IPS-NIHi11 (cell line): ENCODE data around the gene VAT1.

Source experiments
- DNase-seq: peaks from one replicate; pipeline ENCODE4 v3.0.0; 2012; ENCODE audit warnings: mixed read lengths, low spot score

VAT1 gene

DNA sequence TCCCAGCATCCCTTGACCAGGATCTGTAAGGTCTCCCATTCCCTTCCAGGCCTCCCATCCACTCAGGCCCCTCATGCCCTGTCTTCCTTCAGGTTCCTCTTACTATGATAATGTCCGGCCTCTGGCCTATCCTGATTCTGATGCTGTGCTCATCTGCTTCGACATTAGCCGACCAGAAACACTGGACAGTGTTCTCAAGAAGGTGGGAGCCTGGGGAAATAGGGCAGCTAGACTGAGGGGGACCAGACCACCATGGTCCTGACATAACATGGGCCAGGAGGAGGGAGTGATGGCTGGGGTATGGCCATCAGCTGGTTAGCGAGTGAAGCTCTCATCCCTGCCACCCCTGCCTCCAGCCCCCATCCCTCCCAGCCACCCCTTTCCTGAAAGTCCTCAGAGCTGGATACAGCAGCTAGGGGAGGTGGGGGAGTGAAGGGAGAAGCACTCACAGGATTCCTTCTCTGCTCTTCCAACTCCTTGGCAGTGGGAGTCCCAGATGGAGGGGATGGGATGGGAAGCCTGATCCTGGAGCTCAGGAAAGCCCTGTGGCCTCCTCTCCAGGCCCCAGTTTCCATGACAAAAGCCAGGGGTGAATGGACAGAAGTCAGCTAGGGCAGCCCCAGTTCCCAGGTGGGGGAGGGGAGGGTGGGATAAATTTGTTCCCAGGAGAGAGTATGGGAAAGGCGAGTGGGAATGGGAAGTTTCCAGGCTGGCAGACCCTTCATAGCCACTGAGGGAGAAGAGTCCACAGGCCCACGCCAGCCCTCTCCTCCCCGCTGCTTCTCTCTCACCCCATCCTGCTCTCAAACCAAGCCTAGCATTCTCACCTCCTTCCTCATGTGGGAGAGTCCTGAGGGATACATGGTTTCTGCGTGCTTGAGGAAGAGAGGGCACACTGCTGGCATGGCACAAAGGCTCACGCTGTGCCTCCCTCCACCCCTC, 5.2 kb upstream of the VAT1 start:
- peak; percentile 39 for DNase-seq

DNA sequence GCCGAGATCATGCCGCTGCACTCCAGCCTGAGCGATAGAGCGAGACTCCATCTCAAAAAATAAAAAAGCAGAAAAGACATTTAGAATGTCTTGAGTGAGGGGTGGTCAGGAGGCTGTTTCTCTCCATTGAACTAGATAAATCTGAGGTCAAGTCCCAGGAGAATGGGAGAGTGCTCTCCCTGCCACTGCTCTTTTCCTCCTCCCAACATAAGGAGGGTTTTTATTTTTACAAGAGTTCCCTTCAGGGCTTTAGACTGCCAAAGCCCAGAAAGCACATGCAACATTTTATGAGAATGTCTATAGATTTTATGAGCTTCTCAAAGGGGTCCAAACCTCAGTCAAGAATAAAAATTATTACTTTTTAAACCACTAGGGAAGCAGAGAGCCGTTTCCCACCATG, 4.4 kb upstream of the VAT1 start:
- DNase-seq, result no peak

DNA sequence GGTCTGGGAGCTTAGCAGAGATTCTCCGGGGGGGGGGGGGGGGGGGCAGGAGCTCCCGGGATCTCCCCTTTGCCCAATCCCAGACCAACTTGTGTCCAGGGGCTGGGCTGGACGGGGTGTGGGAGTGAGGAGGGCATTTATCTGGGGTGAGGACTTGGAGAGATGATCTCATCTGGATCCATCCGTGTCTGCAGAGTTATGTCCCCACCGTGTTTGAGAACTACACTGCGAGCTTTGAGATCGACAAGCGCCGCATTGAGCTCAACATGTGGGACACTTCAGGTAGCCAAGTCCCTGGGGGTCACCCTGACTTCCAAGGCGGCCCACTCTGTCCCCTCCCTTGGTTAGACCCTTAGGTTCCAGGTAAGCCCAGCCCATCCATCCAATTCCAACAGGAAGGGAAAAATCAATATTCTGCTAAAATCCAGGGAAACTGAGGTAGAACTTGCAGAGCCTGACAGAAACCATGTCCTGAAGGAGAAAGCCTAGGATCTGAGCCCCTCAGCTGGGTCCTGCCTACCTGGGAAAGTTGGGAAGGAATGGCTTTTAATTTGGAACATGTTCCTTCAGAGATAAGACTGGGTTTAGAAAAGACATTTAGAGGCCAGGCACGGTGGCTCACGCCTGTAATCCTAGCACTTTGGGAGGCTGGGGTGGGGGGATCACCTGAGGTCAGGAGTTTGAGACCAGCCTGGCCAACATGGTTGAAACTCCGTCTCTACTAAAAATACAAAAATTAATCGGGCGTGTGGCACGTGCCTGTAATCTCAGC, 3.8 kb upstream of the VAT1 start:
- no peak for DNase-seq

DNA sequence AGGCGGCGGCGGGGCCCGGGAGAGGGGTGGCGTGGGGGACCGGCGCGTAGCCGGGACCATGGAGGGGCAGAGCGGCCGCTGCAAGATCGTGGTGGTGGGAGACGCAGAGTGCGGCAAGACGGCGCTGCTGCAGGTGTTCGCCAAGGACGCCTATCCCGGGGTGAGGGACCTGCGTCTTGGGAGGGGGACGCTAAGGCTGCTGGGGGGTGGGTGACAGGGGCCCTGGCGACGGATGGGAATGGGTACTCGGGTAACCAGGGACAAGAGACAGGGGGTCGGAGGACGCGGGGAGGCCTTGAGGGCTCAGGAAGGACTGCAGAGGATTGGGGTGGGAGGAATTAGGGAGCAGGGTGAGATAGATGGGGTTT, 3.1 kb upstream of the VAT1 start:
- no peak for DNase-seq

DNA sequence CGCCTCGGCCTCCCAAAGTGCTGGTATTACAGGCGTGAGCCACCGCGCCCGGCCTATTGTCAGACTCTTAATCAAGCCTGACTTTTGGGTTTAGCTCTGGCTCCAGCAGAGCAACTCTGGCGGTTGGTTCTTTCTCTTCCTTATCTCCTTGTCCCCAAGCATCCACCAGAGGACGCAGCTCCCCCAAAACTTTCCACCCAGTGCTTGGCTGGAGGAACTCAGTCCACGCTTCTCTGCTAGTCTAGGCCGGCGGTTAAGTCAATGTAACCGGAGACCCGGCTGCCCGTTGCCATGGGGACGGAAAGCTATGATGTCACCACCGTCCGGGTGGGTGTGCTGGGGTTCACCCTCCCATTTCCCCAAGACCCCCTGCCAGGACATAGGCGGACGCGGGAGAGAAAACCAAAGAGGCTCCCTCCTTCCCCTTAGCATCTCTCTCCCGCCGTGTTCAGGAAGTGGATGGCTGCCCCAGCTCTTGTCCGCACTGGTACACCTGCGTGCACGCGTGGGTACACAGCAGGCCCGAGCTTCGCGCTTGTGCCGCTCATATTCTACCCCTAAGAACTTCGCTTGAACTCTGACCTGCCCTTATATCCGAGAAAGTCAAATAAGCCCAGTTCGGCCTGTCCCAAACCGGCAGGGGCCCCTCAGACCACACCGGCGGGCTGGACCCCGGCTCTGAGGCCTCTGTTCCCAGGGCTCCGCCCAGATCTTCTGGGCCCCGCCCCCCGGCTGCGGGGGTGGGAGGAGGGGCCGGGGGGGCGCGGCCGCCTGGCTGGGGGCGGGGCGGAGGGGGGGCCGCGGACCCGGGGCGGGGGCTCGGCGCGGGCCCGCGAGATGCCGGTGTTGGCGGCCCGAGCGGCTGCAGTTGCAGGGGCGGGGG, 2.5 kb upstream of the VAT1 start, which contains the start of gene RND2:
RND2 (plus strand) TSS at position 825 of the 883 bp plus-strand sequence. CDS start 117 bp downstream, outside the sequence.
- peak; percentile 94 for DNase-seq

DNA sequence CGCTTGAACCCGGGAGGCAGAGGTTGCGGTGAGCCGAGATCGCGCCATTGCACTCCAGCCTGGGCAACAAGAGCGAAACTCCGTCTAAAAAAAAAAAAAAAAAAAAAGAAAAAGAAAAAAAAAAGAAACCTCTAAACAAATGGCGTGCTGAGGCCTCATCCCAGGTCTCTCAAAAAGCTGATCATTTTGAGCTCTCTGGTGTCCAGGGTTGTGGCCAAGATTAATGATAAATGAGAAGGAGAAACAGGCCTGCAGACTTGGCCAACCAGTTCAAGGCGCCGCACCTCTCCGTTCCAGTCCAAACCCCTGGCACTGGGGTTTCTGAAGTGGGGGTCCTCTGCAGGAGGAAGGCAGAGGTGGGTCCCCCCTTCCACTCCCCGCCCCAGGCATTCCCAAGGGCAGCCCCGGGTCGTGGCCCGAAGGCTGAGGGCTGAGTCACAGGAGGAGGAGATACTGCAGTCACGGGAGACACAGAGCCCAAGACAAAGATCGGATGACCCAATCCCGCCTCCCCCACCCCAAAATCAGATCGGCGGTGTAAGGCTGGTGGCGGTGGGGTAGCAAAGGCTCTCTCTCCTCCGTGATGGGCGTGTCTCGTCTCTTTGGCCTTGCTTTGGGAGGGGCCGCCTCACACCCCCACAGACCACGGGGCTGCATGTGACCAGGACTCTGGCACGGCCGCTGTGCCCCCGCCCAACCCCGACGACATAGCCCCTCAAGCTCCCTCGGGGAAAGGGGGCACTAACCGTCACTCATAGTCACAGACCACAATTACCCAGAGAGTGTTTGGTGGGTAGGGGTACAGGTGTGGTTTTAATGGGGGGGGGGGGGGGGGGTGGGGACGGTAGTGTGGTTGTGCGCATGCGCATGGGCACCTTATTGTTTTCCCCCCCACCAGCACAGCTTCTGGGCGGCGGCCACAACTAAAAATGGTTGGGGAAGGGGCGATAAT, 1.1 kb downstream of the VAT1 start:
- DNase-seq, result peak; percentile 62

DNA sequence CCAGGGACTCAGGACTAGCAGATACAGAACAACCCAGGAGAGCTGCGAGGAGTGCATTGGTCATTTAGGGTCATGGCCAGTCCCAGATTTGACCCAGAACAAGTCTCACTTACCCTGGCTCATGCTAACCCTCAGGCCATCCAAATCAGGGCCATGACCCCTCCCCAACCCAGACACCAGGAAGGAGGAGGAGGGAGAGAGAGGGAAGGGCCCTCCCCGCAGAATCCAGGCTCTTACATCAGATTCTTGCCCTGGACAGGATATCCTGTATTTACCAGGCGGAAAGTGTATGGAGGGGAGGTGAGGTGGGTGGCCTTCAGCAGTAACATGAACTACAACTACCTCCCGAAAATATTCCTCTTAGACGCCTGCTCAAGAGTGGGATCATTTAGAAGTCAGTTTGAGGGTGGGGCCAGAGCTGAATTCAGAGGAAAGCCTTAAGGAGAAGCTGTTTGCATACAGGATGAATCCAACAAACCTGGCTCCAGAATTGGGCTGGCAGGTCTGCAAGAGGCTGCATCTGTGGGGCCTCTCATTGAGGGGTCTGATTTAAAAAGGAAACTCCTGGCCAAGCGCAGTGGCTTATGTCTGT, 2.1 kb downstream of the VAT1 start:
- no peak for DNase-seq

DNA sequence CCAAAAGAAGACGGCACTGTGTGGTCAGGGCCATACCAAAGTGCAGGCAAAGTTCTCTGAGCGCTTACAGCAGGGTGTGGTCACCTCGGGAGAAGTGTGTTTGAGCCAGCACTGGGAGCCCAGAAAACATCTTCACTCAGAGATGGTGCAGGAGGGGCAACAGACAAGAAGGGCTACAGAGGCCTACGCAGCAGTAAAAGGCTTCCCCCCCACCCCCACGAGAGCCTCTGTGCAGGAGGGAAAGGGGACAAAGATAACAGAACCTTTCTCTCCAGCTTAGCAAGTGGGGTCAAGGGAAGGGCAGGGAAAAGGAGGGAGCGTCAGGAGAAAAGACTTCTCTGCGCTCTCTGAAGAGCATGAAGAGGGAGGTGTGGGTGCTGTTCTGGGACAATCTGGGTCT, 2.8 kb downstream of the VAT1 start:
- no peak for DNase-seq

DNA sequence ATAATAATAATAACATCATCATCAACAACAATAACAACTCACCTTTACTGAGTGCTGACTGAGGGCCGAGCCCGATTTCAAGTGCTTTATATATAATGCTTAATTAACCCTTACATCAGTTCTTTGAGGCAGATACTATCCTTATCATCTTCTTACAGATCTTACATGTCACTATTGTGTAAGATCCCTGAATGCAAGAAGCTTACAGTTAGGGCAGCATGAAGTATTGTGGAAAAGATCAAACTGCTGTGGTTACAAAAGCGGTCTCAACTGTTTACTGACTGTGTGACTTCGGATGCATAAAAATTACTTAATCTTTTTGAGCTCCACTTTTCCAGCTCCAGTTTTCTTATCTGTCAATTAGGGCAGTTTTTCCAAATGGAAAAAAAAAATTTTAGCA, 3.3 kb downstream of the VAT1 start:
- DNase-seq, result no peak

DNA sequence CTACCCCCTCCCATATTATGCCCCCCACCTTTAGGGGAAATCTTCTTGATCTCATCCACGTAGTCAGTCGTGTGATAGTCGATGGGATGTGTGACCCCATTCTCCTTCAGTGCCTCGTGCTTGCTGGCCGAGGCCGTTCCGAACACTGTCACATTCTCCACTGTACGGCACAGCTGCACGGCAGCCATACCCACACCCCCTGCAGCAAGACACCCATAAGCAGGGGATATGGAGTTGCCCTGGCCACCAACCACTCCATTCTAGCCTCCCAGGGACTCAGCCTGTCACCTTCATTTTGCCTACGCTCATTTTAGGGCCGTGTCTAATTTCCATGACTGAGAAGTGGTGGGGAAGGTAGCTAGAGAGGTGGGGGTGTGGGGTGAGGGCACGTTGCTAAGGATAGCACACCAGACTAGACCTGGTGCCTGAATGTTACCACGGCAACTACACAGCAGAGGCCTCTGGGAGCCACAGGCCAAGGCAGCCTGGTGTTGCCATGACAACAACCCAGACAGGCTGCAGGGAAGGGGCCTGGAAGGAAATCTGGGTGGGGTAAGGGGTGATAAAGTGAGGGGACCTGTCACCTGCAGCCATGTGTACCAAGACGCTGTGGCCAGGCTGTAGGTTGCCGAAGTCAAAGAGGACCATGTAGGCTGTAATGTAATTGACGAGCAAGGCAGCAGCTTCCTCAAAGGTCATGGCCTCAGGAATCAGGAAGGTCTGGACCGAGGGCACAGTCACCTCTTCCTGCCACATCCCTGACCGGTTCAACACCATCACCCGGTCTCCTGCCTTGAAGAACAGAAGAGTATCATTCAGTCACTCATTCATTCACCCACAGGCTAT, 4.0 kb downstream of the VAT1 start:
- DNase-seq, result peak; percentile 54

DNA sequence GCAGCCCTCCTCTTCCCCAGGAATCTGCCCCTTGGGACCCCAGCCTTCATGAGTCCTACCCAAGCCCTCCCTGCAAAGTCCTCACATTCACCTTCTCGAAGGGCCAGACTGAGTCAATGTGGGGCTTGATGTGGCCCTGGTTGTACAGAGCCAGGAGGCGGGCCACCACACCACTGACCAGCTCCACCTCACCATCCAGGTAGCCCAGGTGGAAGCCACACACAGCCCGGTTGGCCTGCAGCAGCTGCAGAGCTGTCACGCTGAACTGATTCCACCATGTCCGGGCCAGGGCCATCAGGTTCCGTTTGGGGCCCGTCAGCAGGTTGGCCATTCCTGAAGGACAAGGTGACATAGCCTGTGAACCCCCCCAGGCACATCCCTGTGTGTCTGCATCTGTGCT, 6.0 kb downstream of the VAT1 start:
- no peak for DNase-seq

DNA sequence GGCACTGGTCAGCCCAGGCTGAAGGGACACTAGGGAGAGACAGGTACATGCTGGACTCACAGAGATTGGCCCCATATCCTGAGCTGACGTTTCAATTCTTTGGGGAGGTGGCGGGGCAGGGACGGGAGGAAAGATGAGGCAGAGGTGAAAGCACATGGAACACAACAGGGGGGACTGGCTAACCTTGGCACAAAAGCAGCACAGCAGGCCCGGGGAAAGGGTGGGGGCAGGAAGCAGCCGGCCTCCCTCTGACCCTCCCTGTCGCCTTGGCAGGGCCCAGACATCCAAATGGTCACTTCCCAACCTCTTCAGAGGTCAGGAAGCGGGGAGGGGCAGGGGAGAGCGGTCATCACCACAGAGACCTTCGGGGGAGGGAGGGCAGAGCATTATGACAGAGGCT, 6.6 kb downstream of the VAT1 start:
- no peak for DNase-seq

DNA sequence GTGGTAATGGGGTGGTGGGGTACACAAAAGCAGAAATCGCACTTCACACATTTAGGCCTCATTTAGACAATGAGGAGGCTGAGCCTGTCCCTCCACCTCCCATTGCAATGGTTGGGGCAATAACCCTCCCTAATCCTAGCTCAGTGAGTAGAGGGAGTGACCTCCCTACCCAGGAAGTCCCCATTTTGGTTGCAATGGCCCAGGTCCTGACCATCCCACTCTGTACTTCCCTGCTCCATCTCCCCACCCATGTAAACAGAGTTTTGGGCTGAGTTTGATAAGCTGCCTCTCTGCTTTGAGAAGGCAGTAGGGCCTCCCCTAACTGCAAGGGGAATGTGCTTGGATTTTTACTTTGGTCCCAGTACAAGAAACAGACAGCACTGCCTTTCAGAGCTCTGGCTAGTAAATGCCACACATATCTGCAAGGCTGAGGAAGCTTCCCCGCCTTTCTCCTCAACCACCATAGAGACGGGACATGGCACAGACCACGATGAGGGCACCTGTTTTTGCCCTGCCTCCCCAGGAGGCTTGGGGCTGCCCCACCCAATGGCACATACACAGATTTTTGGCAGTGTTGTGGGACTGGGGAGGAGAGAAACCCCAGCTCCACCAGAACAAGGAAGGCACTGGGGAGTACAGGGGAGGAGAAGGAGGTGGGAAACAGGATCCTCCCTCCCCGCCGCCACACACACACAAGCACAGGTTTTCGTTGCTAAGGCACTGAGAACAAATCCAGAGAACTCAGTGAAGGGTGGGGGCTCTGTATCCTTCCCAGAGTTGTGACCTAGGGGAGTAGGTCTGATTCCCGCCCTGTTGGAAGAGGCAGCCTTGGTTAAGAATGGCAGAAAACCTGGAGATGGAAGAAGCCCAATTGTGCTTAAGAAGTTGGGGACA, 7.3 kb downstream of the VAT1 start:
- DNase-seq, result no peak

DNA sequence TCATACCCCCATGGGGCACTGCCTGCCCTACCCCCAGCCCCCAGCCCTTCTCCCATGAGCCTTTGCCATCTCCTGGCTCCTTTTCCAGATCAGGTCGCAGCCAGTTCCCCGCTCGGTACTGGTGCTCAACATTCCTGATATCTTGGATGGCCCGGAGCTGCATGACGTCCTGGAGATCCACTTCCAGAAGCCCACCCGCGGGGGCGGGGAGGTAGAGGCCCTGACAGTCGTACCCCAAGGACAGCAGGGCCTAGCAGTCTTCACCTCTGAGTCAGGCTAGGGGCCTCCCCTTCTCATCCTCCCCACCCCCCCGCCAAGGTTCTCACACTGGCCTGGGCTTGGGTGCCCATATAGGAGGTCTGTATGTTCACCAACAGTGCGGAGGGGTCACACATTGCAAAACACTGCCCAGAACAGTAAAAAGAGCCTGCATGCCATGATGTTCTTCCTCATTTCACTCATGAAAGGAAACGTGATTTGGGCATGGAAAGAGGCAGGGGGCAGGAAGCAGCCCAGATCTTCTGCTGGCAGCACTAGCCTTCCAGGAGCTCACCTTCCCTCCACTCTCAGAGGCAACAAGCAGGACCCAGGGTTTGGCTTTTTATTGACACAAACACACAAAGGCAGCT, 8.1 kb downstream of the VAT1 start:
- DNase-seq, result no peak

DNA sequence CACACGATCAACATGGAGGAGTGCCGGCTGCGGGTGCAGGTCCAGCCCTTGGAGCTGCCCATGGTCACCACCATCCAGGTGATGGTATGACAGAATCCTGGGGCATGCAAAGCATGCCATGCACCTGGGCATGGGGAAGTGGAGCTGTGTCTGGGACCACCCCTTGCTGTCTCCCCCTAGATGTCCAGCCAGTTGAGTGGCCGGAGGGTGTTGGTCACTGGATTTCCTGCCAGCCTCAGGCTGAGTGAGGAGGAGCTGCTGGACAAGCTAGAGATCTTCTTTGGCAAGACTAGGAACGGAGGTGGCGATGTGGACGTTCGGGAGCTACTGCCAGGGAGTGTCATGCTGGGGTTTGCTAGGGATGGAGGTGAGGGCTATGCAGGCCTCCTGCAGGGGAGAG, 8.9 kb downstream of the VAT1 start:
- DNase-seq, result no peak

DNA sequence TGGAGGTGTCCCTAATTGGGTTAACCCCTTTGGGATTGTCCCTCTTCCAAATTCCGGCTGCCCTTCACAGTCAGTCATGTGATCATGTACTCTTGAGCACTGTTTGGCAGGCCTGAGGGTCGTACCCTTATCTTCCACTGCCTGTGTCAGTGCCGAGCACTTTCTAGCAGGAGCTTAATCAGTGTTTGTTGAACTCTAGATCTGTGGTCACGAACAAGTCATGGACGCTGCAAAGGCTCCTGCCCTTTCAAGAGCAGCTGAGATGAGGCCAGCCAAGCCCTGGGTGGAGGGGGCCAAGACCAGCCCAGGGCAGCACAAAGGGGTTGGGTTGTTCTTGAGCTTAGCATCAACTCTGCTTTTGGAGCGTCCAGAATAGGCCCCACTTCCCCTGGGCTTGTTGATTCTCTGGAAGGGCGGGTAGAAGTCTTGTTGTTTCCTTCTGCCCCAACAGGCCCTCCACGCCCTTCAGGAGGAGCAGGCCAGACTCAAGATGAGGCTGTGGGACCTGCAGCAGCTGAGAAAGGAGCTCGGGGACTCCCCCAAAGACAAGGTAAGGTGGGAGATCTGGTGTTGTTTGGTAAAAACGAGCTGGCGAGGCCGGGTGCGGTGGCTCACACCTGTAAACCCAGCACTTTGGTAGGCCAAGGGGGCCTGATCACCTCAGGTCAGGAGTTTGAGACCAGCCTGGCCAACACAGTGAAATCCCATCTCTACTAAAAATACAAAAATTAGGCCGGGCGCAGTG, 10.3 kb downstream of the VAT1 start:
- DNase-seq, result no peak

DNA sequence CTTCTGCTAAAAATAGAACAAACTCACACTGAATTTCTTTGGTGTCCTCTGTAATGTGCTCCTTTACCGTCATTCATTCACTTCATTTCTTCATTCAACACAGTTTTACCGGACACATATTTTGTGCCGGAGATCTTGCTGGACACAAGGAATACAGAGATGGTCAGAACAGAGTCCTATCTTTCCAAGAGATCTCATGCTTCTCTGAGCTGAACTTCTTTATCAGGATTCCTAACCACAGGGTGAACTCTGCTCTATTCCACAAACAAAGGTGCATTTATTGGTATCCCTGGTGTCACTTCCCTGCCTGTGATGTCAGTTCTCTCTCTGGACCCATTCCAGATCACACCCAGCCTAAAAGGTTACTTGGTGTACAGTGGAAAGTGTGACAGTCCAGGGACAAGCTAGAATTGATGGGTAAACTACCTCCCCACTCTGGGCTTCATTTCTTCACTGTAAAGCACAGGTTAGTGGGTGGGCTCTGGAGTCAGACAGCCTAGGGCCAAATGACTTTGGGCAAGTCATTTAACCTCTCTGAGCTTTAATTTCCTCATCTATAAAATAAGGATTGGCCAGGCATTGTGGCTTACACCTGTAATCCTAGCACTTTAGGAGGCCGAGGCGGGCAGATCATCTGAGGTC, 11.4 kb downstream of the VAT1 start:
- DNase-seq, result no peak
